ENCODE data around the gene TBC1D2B.

DNA sequence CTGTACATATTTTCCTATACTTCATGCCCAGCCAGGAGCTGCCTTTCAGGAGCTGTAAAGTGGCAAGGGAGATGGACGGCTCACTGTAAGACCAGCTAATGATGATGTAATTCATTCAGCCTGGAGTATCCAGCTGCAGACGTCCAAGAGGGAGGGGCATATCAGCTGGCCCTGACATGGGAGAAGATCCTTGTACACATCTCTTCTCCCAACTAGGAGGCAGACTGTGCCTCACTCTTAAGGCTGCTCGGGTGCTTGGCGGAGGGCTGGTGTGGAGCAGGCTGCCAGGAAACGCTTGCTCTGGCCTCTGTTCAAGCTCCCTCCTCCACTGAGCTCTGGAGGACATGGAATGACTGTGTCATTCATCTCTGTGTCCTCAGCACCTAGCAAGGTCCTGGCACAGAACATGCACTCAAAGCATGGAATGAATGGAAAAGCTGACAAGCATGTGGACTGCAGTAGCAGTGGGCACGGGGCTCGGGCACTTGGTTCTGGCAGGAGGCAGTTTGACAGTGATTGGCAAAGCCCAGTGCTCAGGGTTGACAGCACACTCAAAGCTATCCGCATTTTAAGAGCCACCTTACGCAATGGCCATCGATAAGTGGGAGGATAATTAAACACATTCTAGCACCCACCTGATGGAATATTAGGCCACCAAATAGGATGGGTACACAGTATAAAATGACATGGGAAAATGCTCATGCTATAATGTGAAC lies 72.4 kb downstream of the TBC1D2B start:
- TF ChIP-seq POLR2A (IDR thresholded peaks at IDR 0.05) = no peak
- TF ChIP-seq, protein P1, sequence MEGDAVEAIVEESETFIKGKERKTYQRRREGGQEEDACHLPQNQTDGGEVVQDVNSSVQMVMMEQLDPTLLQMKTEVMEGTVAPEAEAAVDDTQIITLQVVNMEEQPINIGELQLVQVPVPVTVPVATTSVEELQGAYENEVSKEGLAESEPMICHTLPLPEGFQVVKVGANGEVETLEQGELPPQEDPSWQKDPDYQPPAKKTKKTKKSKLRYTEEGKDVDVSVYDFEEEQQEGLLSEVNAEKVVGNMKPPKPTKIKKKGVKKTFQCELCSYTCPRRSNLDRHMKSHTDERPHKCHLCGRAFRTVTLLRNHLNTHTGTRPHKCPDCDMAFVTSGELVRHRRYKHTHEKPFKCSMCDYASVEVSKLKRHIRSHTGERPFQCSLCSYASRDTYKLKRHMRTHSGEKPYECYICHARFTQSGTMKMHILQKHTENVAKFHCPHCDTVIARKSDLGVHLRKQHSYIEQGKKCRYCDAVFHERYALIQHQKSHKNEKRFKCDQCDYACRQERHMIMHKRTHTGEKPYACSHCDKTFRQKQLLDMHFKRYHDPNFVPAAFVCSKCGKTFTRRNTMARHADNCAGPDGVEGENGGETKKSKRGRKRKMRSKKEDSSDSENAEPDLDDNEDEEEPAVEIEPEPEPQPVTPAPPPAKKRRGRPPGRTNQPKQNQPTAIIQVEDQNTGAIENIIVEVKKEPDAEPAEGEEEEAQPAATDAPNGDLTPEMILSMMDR (IDR thresholded peaks at IDR 0.05) = no peak

Data from lower leg skin (tissue), 3 donors.